ENCODE data around the gene EXPH5. TPM values are rescaled to one million over a fixed set of nuclear protein-coding genes. Genes with fewer than 3 reads are reported as not detected.
A peak's percentile ranks its signal among the peaks of the same experiment; 100 is the strongest.
"Not testable (repeated sequence)": the region's sequence is repeated elsewhere in the genome, so short reads cannot be mapped to it uniquely, and the experiment has no call there.

EXPH5 gene
- total RNA-seq, 2 donors from 2014 or later, result 6.6 to 17.3 TPM

DNA sequence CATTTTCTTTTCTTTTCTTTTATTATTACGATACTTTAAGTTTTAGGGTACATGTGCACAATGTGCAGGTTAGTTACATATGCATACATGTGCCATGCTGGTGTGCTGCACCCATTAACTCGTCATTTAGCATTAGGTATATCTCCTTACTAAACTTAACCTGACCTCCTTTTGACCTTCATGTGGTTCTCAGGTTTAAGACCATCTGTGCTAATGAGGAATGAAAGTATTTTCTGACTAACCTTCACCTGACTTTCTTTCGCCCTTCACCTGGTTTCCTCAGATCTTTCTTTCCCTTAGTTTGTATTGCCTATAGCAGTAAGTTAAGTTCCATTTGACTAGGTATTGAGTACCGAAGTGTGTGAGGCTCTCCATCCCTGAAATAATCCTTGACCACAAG lies 6.5 kb downstream of the EXPH5 start:
- TF ChIP-seq POLR2A (IDR thresholded peaks at IDR 0.05), result no peak
- TF ChIP-seq, protein P1, sequence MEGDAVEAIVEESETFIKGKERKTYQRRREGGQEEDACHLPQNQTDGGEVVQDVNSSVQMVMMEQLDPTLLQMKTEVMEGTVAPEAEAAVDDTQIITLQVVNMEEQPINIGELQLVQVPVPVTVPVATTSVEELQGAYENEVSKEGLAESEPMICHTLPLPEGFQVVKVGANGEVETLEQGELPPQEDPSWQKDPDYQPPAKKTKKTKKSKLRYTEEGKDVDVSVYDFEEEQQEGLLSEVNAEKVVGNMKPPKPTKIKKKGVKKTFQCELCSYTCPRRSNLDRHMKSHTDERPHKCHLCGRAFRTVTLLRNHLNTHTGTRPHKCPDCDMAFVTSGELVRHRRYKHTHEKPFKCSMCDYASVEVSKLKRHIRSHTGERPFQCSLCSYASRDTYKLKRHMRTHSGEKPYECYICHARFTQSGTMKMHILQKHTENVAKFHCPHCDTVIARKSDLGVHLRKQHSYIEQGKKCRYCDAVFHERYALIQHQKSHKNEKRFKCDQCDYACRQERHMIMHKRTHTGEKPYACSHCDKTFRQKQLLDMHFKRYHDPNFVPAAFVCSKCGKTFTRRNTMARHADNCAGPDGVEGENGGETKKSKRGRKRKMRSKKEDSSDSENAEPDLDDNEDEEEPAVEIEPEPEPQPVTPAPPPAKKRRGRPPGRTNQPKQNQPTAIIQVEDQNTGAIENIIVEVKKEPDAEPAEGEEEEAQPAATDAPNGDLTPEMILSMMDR (IDR thresholded peaks at IDR 0.05), result no peak
- no peak for TF ChIP-seq POLR2AphosphoS5 (IDR thresholded peaks at IDR 0.05)
- Histone ChIP-seq H3K4me1 (replicated peaks) (no peaks in the 10 kb centered on the region), H3K4me3 (no peak overlapping the region), H3K9me3 (no peaks in the 10 kb centered on the region), H3K27me3 (replicated peaks; ENCODE audit: insufficient read depth) (no peaks in the 10 kb centered on the region), H3K36me3 (no peaks in the 10 kb centered on the region), H3K27ac (no peak overlapping the region)
- 95% methylated on average over 4 of the region's 4 CpGs for WGBS
- intact Hi-C loops (cut with DNase I), result no loop called here
- no peak for DNase-seq (ENCODE audit: low spot score)

DNA sequence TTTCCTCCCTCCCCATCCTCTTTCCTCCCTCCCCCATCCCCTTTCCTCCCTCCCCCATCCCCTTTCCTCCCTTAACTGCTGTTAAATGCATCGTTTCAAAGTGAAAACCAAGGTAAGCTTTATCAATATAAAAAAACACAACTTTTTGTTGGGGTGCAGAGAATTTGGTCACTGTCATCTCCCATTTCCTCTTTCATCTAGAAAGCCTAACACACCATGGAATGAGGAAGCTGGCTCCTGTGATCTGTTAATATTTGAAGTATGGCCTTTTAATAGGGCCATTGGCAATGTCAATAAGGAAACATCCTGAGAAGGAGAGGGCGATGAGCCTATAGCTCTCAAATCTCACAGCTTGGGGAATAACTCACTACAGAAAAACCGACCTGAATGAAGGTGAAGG lies 7.0 kb downstream of the EXPH5 start:
- WGBS, result 59% methylated on average over 3 of the region's 3 CpGs
- Histone ChIP-seq H3K4me3 (no peak overlapping the region), H3K9me3 (no peaks in the 10 kb centered on the region), H3K27me3 (replicated peaks; ENCODE audit: insufficient read depth) (no peaks in the 10 kb centered on the region), H3K4me1 (replicated peaks) (no peaks in the 10 kb centered on the region), H3K27ac (no peak overlapping the region), H3K36me3 (no peaks in the 10 kb centered on the region)
- intact Hi-C loops (cut with DNase I), result no loop called here
- TF ChIP-seq POLR2A (IDR thresholded peaks at IDR 0.05), result no peak
- TF ChIP-seq, protein P1 (IDR thresholded peaks at IDR 0.05), result no peak
- peak; percentile 82 for TF ChIP-seq POLR2AphosphoS5 (IDR thresholded peaks at IDR 0.05)
- no peak for DNase-seq (ENCODE audit: low spot score)

DNA sequence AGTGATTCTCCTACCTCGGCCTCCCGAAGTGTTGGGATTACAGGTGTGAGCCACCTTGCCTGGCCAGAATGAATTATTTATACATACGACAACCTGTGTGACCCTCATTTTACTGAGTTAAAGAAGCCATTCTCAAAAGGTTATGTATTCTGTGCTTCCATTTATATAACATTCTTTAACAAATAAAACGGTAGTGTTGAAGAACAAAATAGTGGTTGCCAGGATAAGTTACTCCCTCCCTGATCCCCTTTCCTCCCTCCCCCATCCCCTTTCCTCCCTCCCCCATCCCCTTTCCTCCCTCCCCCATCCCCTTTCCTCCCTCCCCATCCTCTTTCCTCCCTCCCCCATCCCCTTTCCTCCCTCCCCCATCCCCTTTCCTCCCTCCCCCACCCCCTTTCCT lies 7.4 kb downstream of the EXPH5 start:
- WGBS, result 93% methylated on average over 4 of the region's 4 CpGs
- H3K4me1 ChIP-seq (replicated peaks); H3K9me3 ChIP-seq; H3K36me3 ChIP-seq; DNase-seq (ENCODE audit: low spot score); H3K27me3 ChIP-seq (replicated peaks; ENCODE audit: insufficient read depth); H3K27ac ChIP-seq; H3K4me3 ChIP-seq; intact Hi-C loops (cut with DNase I): not testable (repeated sequence)

DNA sequence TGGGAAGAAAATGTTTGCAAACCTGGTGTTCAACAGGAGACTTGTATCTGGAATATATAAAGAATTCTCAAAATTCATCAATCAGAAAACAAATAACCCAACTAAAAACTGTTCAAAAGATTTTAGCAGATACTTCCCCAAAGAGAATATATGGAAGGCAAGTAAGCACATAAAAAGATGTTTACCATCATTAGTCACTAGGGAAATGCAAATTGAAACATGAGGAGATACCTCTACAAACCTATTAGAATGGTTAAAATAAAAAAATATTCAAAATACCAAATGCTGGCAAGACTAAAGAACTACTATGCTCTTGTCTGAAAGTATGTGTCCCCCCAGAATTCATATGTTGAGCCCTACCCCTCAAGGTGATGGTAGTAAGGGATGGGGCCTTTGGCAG lies 8.6 kb downstream of the EXPH5 start:
- no peak for DNase-seq (ENCODE audit: low spot score)
- no peaks in the 10 kb centered on the region for H3K4me1 ChIP-seq (replicated peaks)
- no peaks in the 10 kb centered on the region for H3K36me3 ChIP-seq
- no peaks in the 10 kb centered on the region for H3K27me3 ChIP-seq (replicated peaks; ENCODE audit: insufficient read depth)
- TF ChIP-seq, protein P1 (IDR thresholded peaks at IDR 0.05), result no peak
- no peak for TF ChIP-seq POLR2AphosphoS5 (IDR thresholded peaks at IDR 0.05)
- TF ChIP-seq POLR2A (IDR thresholded peaks at IDR 0.05), result no peak
- intact Hi-C loops (cut with DNase I), result no loop called here
- H3K9me3 ChIP-seq, result no peaks in the 10 kb centered on the region
- H3K4me3 ChIP-seq, result no peak overlapping the region
- H3K27ac ChIP-seq, result no peak overlapping the region

DNA sequence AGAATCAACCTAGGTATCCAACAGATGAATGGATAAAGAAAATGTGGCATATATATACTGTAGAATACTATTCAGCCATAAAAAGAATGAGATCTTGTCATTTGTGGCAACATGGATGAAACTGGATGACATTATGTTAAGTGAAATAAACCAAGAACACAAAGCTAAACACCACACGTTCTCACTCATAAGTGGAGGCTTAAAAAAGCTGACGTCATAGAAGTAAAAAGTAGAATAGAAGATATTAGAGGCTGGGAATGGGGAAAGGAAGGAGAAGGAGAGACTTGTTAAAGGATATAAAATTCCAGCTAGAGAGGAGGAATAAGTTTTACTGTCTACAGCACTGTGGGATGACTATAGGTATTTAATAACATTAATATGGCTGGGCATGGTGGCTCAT lies 12.9 kb downstream of the EXPH5 start:
- Histone ChIP-seq H3K4me1 (replicated peaks) (no peaks in the 10 kb centered on the region), H3K4me3 (no peak overlapping the region), H3K27ac (no peak overlapping the region), H3K9me3 (no peaks in the 10 kb centered on the region), H3K27me3 (replicated peaks; ENCODE audit: insufficient read depth) (no peaks in the 10 kb centered on the region), H3K36me3 (no peaks in the 10 kb centered on the region)
- intact Hi-C loops (cut with DNase I), result no loop called here
- no peak for TF ChIP-seq POLR2AphosphoS5 (IDR thresholded peaks at IDR 0.05)
- TF ChIP-seq, protein P1 (IDR thresholded peaks at IDR 0.05), result no peak
- TF ChIP-seq POLR2A (IDR thresholded peaks at IDR 0.05), result no peak
- 96% methylated on average over 2 of the region's 2 CpGs for WGBS
- DNase-seq (ENCODE audit: low spot score), result no peak

All from prostate gland (tissue), 2 donors.